Activated CD8-positive, alpha-beta T cell treated with anti-CD3 and anti-CD28 coated beads, Interleukin-2, amount 10 ng/mL, durations not matched to agents 7 days and 5 days (primary cell): ENCODE measurements around the gene OSBP2. TPM values are rescaled to one million over a fixed set of nuclear protein-coding genes. Genes with fewer than 3 reads are reported as not detected.
"Not testable (repeated sequence)": the region's sequence is repeated elsewhere in the genome, so short reads cannot be mapped to it uniquely, and the experiment has no call there.

Experiments
- ATAC-seq: fragments of 150-1000 bp; cut with Tn5 transposase; one replicate; pipeline ENCODE4 v1.10.0; 2021; ENCODE audit warnings: moderate library complexity
- CTCF ChIA-PET: fragments of 350-600 bp; sonication (Branson Sonifier 250); formaldehyde crosslinking; loops from one replicate; lab custom pipeline; 2021; ENCODE audit warnings: antibody characterized with exemption; lab: Charles Lee
- POLR2A ChIA-PET: fragments of 350-600 bp; sonication (Branson Sonifier 250); formaldehyde crosslinking; loops from one replicate; lab custom pipeline; 2021; ENCODE audit warnings: antibody characterized with exemption; lab: Charles Lee
- DNase-seq: peaks from one replicate; pipeline ENCODE4 v3.0.0-alpha.2; 2020
- H3K27ac Mint-ChIP-seq: one replicate; pipeline ENCODE4 v1.8.0; 2021; ENCODE audit warnings: mild to moderate bottlenecking, mixed read lengths
- H3K27me3 Mint-ChIP-seq: one replicate; pipeline ENCODE4 v1.8.0; 2021; ENCODE audit warnings: low read depth, mixed read lengths
- H3K36me3 Mint-ChIP-seq: one replicate; pipeline ENCODE4 v1.8.0; 2021; ENCODE audit warnings: low read depth, mixed read lengths
- H3K4me1 Mint-ChIP-seq: one replicate; pipeline ENCODE4 v1.8.0; 2021; ENCODE audit warnings: low read depth, mixed read lengths
- H3K4me3 Mint-ChIP-seq: one replicate; pipeline ENCODE4 v1.8.0; 2021; ENCODE audit warnings: mild to moderate bottlenecking, mixed read lengths
- H3K9me3 Mint-ChIP-seq: one replicate; pipeline ENCODE4 v1.8.0; 2022; ENCODE audit warnings: mixed read lengths; ENCODE audit not compliant: insufficient read depth
- total RNA-seq, 2 experiments: library from RNA; stranded (reverse); gene quantifications; one replicate each; pipeline ENCODE4 v1.2.3, GENCODE V29; 2021

Gene OSBP2
- total RNA-seq, 2 experiments from 2014 or later = 0.42 to 0.55 TPM

DNA sequence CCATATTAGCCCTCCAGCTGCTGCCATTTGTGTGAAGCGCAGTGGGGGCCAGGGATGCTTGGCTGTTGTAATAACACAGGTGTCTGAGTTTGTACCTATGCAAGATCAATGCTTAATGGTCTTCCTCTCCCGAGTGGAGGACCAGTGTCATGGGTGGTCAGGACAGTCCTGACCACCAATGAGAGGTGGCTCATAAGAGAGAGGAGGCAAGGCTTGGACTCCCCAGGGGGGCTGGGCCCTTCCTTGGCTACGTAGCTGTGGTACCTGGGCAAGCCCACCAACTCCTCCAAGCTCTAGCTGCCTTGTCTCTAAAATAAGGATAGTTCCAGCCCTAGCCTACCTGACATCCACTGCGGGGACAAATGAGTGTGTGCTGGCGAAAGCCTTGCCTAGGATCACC lies 79.2 kb downstream of the OSBP2 start:
- ATAC-seq (no peak), DNase-seq (no peak)
- Mint-ChIP-seq H3K36me3 (no peaks in the 10 kb centered on the region), H3K27ac (no peak overlapping the region), H3K9me3 (no peaks in the 10 kb centered on the region), H3K4me1 (no peaks in the 10 kb centered on the region), H3K27me3 (no peaks in the 10 kb centered on the region), H3K4me3 (no peak overlapping the region)
- POLR2A ChIA-PET = no interaction called here
- CTCF ChIA-PET = no interaction called here

- no peaks in the 10 kb centered on the region for H3K27me3 Mint-ChIP-seq
- DNase-seq = no peak
- H3K36me3 Mint-ChIP-seq = no peaks in the 10 kb centered on the region
- H3K4me1 Mint-ChIP-seq = peaks cover 2% of the 10 kb centered on the region
- POLR2A ChIA-PET = no interaction called here
- no peak for ATAC-seq
- no peaks in the 10 kb centered on the region for H3K9me3 Mint-ChIP-seq
- no peak overlapping the region for H3K4me3 Mint-ChIP-seq
- H3K27ac Mint-ChIP-seq = no peak overlapping the region
- CTCF ChIA-PET = no interaction called here
Measured at GRCh38 chr22:30774566-30774965, 79.9 kb downstream of the OSBP2 start.

DNA sequence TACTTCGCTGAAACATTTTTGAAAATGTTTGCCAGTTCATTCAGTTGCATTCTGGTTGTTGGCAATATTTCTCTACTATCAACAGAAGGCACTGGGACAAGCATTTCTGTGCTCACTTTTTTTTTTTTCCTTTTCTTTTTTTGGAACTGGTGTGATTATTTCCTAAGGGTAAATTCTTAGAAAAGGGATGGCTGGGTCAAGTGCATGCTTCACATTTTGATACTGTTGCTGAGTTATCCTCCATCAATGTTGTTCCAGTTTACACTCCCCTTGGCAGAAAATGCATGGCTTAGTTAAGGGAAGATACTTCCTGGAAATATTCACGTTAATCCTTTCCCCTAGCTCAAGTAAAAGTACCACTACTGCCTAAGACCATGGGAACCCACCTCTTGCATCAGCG lies 81.8 kb downstream of the OSBP2 start:
- no peaks in the 10 kb centered on the region for H3K27me3 Mint-ChIP-seq
- ChIA-PET CTCF (no interaction called here), POLR2A (no interaction called here)
- H3K36me3 Mint-ChIP-seq = no peaks in the 10 kb centered on the region
- DNase-seq (no peak), ATAC-seq (no peak)
- H3K27ac Mint-ChIP-seq = no peak overlapping the region
- H3K9me3 Mint-ChIP-seq = no peaks in the 10 kb centered on the region
- H3K4me3 Mint-ChIP-seq = no peak overlapping the region
- H3K4me1 Mint-ChIP-seq = peaks cover 7% of the 10 kb centered on the region

- H3K9me3 Mint-ChIP-seq, POLR2A ChIA-PET: not testable (repeated sequence)
Measured at GRCh38 chr22:30777146-30777545, 82.5 kb downstream of the OSBP2 start.

GRCh38 chr22:30777587-30777986 lies 82.9 kb downstream of the OSBP2 start:
- POLR2A ChIA-PET = no interaction called here
- no peak overlapping the region for H3K4me3 Mint-ChIP-seq

More at GRCh38 chr22:30777146-30777545, 82.5 kb downstream of the OSBP2 start:
- DNase-seq, CTCF ChIA-PET, ATAC-seq, H3K27ac Mint-ChIP-seq, H3K27me3 Mint-ChIP-seq, H3K36me3 Mint-ChIP-seq, H3K4me1 Mint-ChIP-seq, H3K4me3 Mint-ChIP-seq: not testable (repeated sequence)

GRCh38 chr22:30778261-30778660 lies 83.6 kb downstream of the OSBP2 start:
- POLR2A ChIA-PET = no interaction called here
- Mint-ChIP-seq H3K4me1 (peaks cover 7% of the 10 kb centered on the region), H3K27ac (no peak overlapping the region), H3K9me3 (no peaks in the 10 kb centered on the region), H3K4me3 (no peak overlapping the region), H3K36me3 (no peaks in the 10 kb centered on the region), H3K27me3 (no peaks in the 10 kb centered on the region)
- CTCF ChIA-PET = no interaction called here
- no peak for ATAC-seq
- DNase-seq = no peak

More at GRCh38 chr22:30777587-30777986, 82.9 kb downstream of the OSBP2 start:
- Mint-ChIP-seq H3K27ac (no peak overlapping the region), H3K36me3 (no peaks in the 10 kb centered on the region), H3K4me1 (peaks cover 7% of the 10 kb centered on the region), H3K27me3 (no peaks in the 10 kb centered on the region), H3K9me3 (no peaks in the 10 kb centered on the region)
- CTCF ChIA-PET = no interaction called here
- ATAC-seq (no peak), DNase-seq (no peak)

DNA sequence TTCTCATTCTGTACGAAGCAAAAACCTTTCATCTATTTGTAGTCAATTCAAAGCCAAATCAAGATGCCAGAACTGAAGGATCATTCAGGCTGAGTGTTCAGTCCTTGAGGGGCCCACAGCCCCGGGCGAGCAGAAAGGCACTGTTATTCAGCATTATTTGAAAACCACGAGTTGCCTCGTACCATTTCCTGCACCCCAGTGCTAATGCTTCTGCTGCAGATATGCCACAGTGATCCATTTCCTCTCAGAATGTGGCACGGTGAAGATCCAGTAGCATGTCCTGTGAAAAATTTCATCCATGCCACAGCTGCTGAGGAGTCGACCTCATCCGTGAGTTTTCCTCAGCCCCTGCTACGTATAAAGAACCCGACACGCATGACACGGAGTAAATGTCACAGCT lies 85.4 kb downstream of the OSBP2 start:
- no peak for ATAC-seq
- H3K27ac Mint-ChIP-seq = no peak overlapping the region

DNA sequence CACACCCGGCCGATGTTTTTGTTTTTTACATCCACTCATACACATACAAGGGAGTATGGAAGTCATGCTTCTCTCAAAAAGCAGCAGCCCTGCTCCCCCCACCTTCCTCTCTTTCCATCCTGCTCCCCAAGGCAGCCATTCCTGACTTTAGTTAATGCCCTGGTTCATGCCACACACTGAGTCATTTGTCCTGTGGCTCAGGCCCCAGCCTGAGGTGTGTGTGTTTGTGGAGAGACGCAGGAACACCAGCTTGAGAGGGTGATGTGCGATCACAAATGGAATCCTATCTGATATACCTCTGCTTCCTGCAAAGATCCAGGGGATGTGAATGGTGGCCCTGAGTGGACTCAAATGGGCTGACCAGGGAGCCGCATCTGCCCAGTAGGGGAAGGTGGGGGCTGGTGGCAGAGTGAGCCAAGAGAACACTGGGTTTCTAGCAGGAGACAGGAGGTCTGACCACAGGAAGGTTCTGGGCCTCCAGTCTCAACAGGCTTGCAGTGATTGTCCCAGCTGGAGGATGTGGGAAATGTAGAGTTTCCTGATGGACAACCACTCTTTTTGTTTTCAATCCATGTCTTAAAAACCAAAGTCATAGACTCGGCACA lies 86.7 kb downstream of the OSBP2 start:
- Mint-ChIP-seq H3K27ac (no peak overlapping the region), H3K4me3 (no peak overlapping the region), H3K27me3 (no peaks in the 10 kb centered on the region), H3K9me3 (no peaks in the 10 kb centered on the region), H3K36me3 (no peaks in the 10 kb centered on the region), H3K4me1 (peaks cover 7% of the 10 kb centered on the region)
- ChIA-PET POLR2A (no interaction called here), CTCF (interaction anchor here (1.5 kb wide), 1 partner anchor 18 kb away, joined by 4 read pairs; no protein-coding TSS in a partner anchor)
- DNase-seq (no peak), ATAC-seq (no peak)

More for the DNA sequence above, 85.4 kb downstream of the OSBP2 start:
- Mint-ChIP-seq H3K36me3 (no peaks in the 10 kb centered on the region), H3K4me3 (no peak overlapping the region), H3K27me3 (no peaks in the 10 kb centered on the region), H3K4me1 (peaks cover 7% of the 10 kb centered on the region), H3K9me3 (no peaks in the 10 kb centered on the region)
- POLR2A ChIA-PET = no interaction called here
- CTCF ChIA-PET = interaction anchor here (1.5 kb wide), 1 partner anchor 17 kb away, joined by 4 read pairs; no protein-coding TSS in a partner anchor
- DNase-seq = no peak

DNA sequence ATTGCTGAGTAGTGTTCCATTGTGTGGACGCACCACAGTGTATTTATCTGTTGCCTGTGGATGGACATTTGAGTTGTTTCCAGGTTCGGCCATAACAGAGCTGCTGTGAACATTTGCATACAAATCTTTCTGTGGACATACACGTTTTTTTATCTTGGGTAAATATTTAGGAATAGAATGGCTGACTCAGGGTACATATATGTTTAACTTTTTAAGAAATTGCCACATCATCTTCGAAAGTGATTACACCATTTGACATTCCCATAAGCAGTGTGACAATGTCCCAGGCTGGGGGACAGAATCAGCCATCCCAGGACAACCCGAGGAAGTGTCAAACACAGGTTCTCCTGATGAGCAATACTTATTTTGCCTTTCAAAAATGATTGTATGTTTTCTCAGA lies 87.9 kb downstream of the OSBP2 start:
- POLR2A ChIA-PET = no interaction called here
- DNase-seq = no peak
- H3K4me1 Mint-ChIP-seq = peaks cover 7% of the 10 kb centered on the region
- no peaks in the 10 kb centered on the region for H3K9me3 Mint-ChIP-seq
- CTCF ChIA-PET = no interaction called here
- H3K27me3 Mint-ChIP-seq = no peaks in the 10 kb centered on the region
- H3K36me3 Mint-ChIP-seq = no peaks in the 10 kb centered on the region
- ATAC-seq = no peak
- H3K4me3 Mint-ChIP-seq = no peak overlapping the region
- H3K27ac Mint-ChIP-seq = no peak overlapping the region

- no peak overlapping the region for H3K4me3 Mint-ChIP-seq
- ChIA-PET POLR2A (no interaction called here), CTCF (no interaction called here)
- H3K9me3 Mint-ChIP-seq = no peaks in the 10 kb centered on the region
- ATAC-seq (no peak), DNase-seq (no peak)
- H3K27ac Mint-ChIP-seq = no peak overlapping the region
- H3K27me3 Mint-ChIP-seq = no peaks in the 10 kb centered on the region
- peaks cover 7% of the 10 kb centered on the region for H3K4me1 Mint-ChIP-seq
- H3K36me3 Mint-ChIP-seq = no peaks in the 10 kb centered on the region
Measured at GRCh38 chr22:30783021-30783420, 88.3 kb downstream of the OSBP2 start.

GRCh38 chr22:30785527-30785926 lies 90.9 kb downstream of the OSBP2 start:
- no peak overlapping the region for H3K4me3 Mint-ChIP-seq
- POLR2A ChIA-PET = interaction anchor here (0.6 kb wide), 1 partner anchor 13 kb away, joined by 3 read pairs; no protein-coding TSS in a partner anchor
- DNase-seq (no peak), ATAC-seq (no peak)
- H3K27me3 Mint-ChIP-seq = no peaks in the 10 kb centered on the region
- CTCF ChIA-PET = no interaction called here
- H3K27ac Mint-ChIP-seq = no peak overlapping the region
- no peaks in the 10 kb centered on the region for H3K9me3 Mint-ChIP-seq
- no peaks in the 10 kb centered on the region for H3K4me1 Mint-ChIP-seq
- no peaks in the 10 kb centered on the region for H3K36me3 Mint-ChIP-seq

DNA sequence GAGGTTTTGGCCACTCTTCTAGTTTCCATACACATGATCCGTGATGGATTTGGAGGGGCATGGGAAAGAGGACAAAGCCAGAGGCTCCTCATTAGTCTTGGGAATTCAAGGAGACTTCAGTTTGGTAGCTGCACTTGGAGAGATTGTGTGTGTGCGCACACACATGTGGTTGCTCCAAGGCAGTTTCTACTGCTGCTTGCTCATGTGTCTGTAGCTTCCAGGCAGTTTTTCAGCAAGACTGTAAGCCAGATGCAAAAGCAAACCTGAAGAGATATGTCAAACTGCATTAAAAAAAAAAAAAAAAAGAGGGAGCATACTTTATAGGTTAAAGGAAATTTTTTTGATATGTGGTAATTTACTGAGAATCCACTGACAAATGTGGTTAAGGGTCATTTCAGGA lies 95.7 kb downstream of the OSBP2 start:
- Mint-ChIP-seq H3K36me3 (no peaks in the 10 kb centered on the region), H3K4me3 (no peak overlapping the region), H3K9me3 (no peaks in the 10 kb centered on the region), H3K27me3 (no peaks in the 10 kb centered on the region), H3K27ac (no peak overlapping the region), H3K4me1 (no peaks in the 10 kb centered on the region)
- ATAC-seq (no peak), DNase-seq (no peak)
- CTCF ChIA-PET = no interaction called here
- POLR2A ChIA-PET = no interaction called here

DNA sequence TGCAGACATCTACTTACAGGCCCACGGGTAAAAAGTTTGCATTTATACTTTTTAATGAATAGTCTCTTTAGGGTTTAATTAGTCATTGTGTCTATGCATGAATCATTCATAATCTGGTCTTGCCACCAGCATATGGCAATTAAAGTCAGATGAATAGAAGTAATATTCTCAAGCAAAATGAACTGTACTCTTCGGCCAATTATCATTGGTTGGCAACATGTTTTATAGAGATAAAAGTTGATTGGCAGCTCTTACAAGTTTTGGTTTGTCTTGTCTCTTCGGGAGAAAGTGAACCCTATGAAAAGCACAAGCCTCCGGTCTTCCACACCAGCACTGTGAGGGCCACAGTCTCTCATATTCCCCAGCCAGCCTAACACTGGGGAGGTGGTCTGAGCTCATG lies 97.8 kb downstream of the OSBP2 start:
- Mint-ChIP-seq H3K9me3 (no peaks in the 10 kb centered on the region), H3K27ac (no peak overlapping the region), H3K27me3 (no peaks in the 10 kb centered on the region), H3K4me3 (no peak overlapping the region), H3K4me1 (no peaks in the 10 kb centered on the region), H3K36me3 (no peaks in the 10 kb centered on the region)
- CTCF ChIA-PET = interaction anchor here (1.1 kb wide), 1 partner anchor 158 kb away, joined by 3 read pairs; no protein-coding TSS in a partner anchor
- DNase-seq = no peak
- POLR2A ChIA-PET = no interaction called here
- ATAC-seq = no peak
